Globus pallidus (tissue), 1 donor: ENCODE results near the gene SLC22A25.
"Not testable (repeated sequence)": the region's sequence is repeated elsewhere in the genome, so short reads cannot be mapped to it uniquely, and the experiment has no call there.

Experiments
- DNase-seq: peaks from one replicate; pipeline ENCODE4 v3.0.0-alpha.2; 2015; ENCODE audit warnings: low spot score

SLC22A25 gene

GRCh38 chr11:63243533-63243932 lies at the start of gene SLC22A25:
Gene SLC22A25 (minus strand): TSS chr11:63243599. CDS start chr11:63229652, 13,947 bp downstream.
- no peak for DNase-seq

- DNase-seq = no peak
Measured at GRCh38 chr11:63290285-63290684, 46.9 kb upstream of the SLC22A25 start.

- no peak for DNase-seq
Measured at GRCh38 chr11:63289658-63290057, 46.3 kb upstream of the SLC22A25 start.

GRCh38 chr11:63282579-63282978 lies 39.2 kb upstream of the SLC22A25 start:
- DNase-seq = no peak

- no peak for DNase-seq
Measured at GRCh38 chr11:63280920-63281319, 37.5 kb upstream of the SLC22A25 start.

- no peak for DNase-seq
Measured at GRCh38 chr11:63277345-63277943, 34.0 kb upstream of the SLC22A25 start.

GRCh38 chr11:63274776-63275175 lies 31.4 kb upstream of the SLC22A25 start:
- DNase-seq = no peak

GRCh38 chr11:63273685-63274084 lies 30.3 kb upstream of the SLC22A25 start:
- DNase-seq = no peak

- DNase-seq = no peak
Measured at GRCh38 chr11:63262547-63262946, 19.1 kb upstream of the SLC22A25 start.

- no peak for DNase-seq
Measured at GRCh38 chr11:63251312-63251711, 7.9 kb upstream of the SLC22A25 start.

- DNase-seq = no peak
Measured at GRCh38 chr11:63250162-63251050, 7.0 kb upstream of the SLC22A25 start.

- no peak for DNase-seq
Measured at GRCh38 chr11:63248966-63249365, 5.6 kb upstream of the SLC22A25 start.

GRCh38 chr11:63247237-63248002 lies 4.0 kb upstream of the SLC22A25 start:
- DNase-seq = not testable (repeated sequence)

GRCh38 chr11:63246045-63246444 lies 2.6 kb upstream of the SLC22A25 start:
- DNase-seq = no peak

- DNase-seq = no peak
Measured at GRCh38 chr11:63244862-63245261, 1.5 kb upstream of the SLC22A25 start.

GRCh38 chr11:63242089-63242781 lies 1.2 kb downstream of the SLC22A25 start:
- no peak for DNase-seq

GRCh38 chr11:63240791-63241379 lies 2.5 kb downstream of the SLC22A25 start:
- no peak for DNase-seq

GRCh38 chr11:63240098-63240497 lies 3.3 kb downstream of the SLC22A25 start:
- DNase-seq = no peak

- no peak for DNase-seq
Measured at GRCh38 chr11:63239254-63239653, 4.1 kb downstream of the SLC22A25 start.

- DNase-seq = no peak
Measured at GRCh38 chr11:63237413-63237812, 6.0 kb downstream of the SLC22A25 start.
